ENCODE data around the gene C16orf96.

DNA sequence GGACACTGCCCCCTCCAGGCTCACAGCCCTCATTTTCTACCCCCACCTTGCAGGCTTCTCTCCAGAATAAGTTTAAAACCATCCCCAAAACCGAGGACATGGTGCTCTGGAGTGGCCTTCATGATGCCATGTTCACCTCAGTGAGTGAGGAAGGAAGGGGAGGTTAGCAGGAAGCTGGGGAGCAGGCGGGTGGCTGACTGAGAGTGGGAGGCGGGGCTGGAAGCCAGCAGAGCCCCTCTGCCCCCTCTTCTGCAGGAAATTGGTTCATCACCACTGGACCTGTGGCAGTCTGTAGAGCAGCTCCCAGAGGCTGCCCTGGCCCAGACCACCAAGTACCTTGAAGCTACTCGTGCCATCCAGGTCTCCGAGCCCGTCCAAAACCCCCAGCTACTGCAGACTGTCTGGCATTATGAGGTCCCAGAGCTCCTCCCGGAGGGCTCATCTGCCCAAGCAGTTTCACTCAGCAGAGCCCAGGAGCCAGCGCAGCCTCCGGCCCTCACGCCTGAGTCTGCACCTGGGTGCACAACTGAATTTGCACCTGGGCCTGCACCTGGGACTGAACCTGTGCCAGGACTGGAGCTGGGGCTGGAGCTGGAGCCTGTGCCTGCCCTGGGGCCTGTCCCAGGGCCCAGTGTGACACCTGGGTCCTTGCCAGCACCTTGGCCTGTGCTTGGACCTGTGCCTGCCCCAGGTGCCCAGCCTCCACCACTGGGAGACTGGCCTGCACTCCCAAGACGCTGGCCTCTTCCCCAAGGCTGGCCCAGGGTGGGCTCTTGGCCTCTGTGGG lies 19.0 kb downstream of the C16orf96 start:
- TF ChIP-seq, protein P1, sequence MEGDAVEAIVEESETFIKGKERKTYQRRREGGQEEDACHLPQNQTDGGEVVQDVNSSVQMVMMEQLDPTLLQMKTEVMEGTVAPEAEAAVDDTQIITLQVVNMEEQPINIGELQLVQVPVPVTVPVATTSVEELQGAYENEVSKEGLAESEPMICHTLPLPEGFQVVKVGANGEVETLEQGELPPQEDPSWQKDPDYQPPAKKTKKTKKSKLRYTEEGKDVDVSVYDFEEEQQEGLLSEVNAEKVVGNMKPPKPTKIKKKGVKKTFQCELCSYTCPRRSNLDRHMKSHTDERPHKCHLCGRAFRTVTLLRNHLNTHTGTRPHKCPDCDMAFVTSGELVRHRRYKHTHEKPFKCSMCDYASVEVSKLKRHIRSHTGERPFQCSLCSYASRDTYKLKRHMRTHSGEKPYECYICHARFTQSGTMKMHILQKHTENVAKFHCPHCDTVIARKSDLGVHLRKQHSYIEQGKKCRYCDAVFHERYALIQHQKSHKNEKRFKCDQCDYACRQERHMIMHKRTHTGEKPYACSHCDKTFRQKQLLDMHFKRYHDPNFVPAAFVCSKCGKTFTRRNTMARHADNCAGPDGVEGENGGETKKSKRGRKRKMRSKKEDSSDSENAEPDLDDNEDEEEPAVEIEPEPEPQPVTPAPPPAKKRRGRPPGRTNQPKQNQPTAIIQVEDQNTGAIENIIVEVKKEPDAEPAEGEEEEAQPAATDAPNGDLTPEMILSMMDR (IDR thresholded peaks at IDR 0.05; ENCODE audit: low read depth, low read length) = peak; percentile 7; the same call in 1 of the 2 replicates
- TF ChIP-seq EZH2phosphoT487 (IDR thresholded peaks at IDR 0.05; ENCODE audit: low read depth) = no peak
